Neural progenitor cell (in vitro differentiated cells): ENCODE data around the gene CD37. TPM values are rescaled to one million over a fixed set of nuclear protein-coding genes. Genes with fewer than 3 reads are reported as not detected.

ENCODE experiments used
- DNase-seq: peaks from one replicate; pipeline ENCODE4 v3.0.0-alpha.2; 2016; ENCODE audit warnings: low spot score
- H2AFZ ChIP-seq: fragments of 200-600 bp; sonication (generic); replicated peaks from 2 replicates; pipeline ENCODE4 v1.6.1; 2016; ENCODE audit warnings: antibody characterized with exemption
- H3F3A ChIP-seq: fragments of 200-600 bp; sonication (generic); 2 replicates; pipeline ENCODE4 v1.6.1; 2016; ENCODE audit warnings: antibody characterized with exemption, low read depth
- H3K27ac ChIP-seq: fragments of 200-600 bp; sonication (generic); 2 replicates; pipeline ENCODE4 v1.5.1; 2016; ENCODE audit warnings: mild to moderate bottlenecking
- H3K27me3 ChIP-seq: fragments of 200-600 bp; sonication (generic); 2 replicates; pipeline ENCODE4 v1.6.1; 2016; ENCODE audit warnings: mild to moderate bottlenecking, moderate library complexity
- H3K36me3 ChIP-seq: fragments of 200-600 bp; sonication (generic); 2 replicates; pipeline ENCODE4 v1.5.1; 2016
- H3K4me1 ChIP-seq: fragments of 200-600 bp; sonication (generic); 2 replicates; pipeline ENCODE4 v1.6.1; 2016; ENCODE audit warnings: mixed run types
- H3K4me2 ChIP-seq: fragments of 200-600 bp; sonication (generic); 2 replicates; pipeline ENCODE4 v1.6.1; 2016
- H3K4me3 ChIP-seq: fragments of 200-600 bp; sonication (generic); 2 replicates; pipeline ENCODE4 v1.5.1; 2016
- H3K79me2 ChIP-seq: fragments of 200-600 bp; sonication (generic); 2 replicates; pipeline ENCODE4 v1.6.1; 2016; ENCODE audit warnings: low read depth
- H3K9ac ChIP-seq: fragments of 200-600 bp; sonication (generic); 2 replicates; pipeline ENCODE4 v1.6.1; 2016
- H3K9me3 ChIP-seq: fragments of 200-600 bp; sonication (generic); 2 replicates; pipeline ENCODE4 v1.5.1; 2016; ENCODE audit warnings: low read depth
- H4K20me1 ChIP-seq: fragments of 200-600 bp; sonication (generic); 2 replicates; pipeline ENCODE4 v1.6.1; 2016; ENCODE audit warnings: low read depth
- H3K27ac Mint-ChIP-seq: 3 replicates; pipeline ENCODE4 v1.8.0; 2021; ENCODE audit warnings: mixed read lengths
- H3K27me3 Mint-ChIP-seq: 2 replicates; pipeline ENCODE4 v1.8.0; 2022; ENCODE audit warnings: low read depth, mild to moderate bottlenecking, inconsistent platforms, moderate library complexity, mixed read lengths; ENCODE audit not compliant: insufficient read depth
- H3K36me3 Mint-ChIP-seq: 3 replicates; pipeline ENCODE4 v1.8.0; 2021; ENCODE audit warnings: mixed read lengths
- H3K4me1 Mint-ChIP-seq: 3 replicates; pipeline ENCODE4 v1.8.0; 2021; ENCODE audit warnings: mixed read lengths
- H3K4me3 Mint-ChIP-seq: 3 replicates; pipeline ENCODE4 v1.8.0; 2021; ENCODE audit warnings: mild to moderate bottlenecking, moderate library complexity, mixed read lengths
- H3K9me3 Mint-ChIP-seq: 3 replicates; pipeline ENCODE4 v1.8.0; 2020; ENCODE audit warnings: mixed read lengths
- CTCF ChIP-seq: fragments of 200-600 bp; sonication (generic); IDR thresholded peaks from 2 replicates; pipeline ENCODE4 v1.5.1; 2017; ENCODE audit warnings: antibody characterized with exemption, mild to moderate bottlenecking
- EZH2 ChIP-seq: fragments of 200-600 bp; sonication (generic); IDR thresholded peaks from 2 replicates; pipeline ENCODE4 v1.6.1; 2017; ENCODE audit warnings: antibody characterized with exemption, mild to moderate bottlenecking, moderate library complexity
- EZH2phosphoT487 ChIP-seq: fragments of 200-600 bp; sonication (generic); IDR thresholded peaks from 2 replicates; pipeline ENCODE4 v1.6.1; 2017; ENCODE audit warnings: antibody characterized with exemption
- total RNA-seq: library from RNA; depleted of rRNA; stranded (reverse); fragments of >200 nt; gene quantifications from 2 replicates; pipeline ENCODE4 v1.2.3, GENCODE V29; 2015; ENCODE audit warnings: low replicate concordance

The CD37 gene
- total RNA-seq, 1 donor from 2014 or later = not detected

DNA sequence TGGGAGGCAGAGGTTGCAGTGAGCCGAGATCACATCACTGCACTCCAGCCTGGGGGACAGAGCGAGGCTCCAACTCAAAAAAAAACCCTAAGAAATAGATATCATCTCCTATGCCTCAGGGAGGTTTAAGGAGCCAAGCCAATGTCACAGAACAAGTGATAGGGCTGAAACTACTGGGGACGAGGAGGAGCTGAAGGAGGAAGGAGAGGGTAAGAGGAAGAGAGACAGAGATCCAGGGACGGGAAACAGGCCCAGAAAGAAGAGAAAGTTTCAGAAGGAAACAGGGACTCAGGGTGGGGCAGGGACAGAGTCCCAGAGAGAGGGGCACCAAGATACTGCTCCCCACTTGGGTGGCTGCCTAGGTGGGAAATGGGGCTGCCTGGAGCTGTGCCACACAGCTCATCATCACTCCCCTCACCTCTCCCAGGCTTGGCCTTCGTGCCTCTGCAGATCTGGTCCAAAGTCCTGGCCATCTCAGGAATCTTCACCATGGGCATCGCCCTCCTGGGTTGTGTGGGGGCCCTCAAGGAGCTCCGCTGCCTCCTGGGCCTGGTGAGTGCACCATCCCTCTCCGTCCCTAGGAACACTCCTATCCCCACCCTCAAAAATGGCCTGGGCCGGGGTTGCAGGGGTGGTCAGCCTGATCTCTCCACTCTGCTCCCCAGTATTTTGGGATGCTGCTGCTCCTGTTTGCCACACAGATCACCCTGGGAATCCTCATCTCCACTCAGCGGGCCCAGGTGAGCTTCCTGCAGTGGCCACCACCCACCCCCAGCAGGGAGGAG, 1.5 kb downstream of the CD37 start:
- peaks cover 46% of the 10 kb centered on the region for H4K20me1 ChIP-seq
- H3K27me3 ChIP-seq = no peaks in the 10 kb centered on the region
- H2AFZ ChIP-seq = no peak overlapping the region
- H3K4me1 ChIP-seq = no peaks in the 10 kb centered on the region
- peaks cover 35% of the 10 kb centered on the region for H3F3A ChIP-seq
- Mint-ChIP-seq H3K4me3 (no peak overlapping the region), H3K27ac (peak overlapping the region; percentile 74), H3K4me1 (peaks cover 31% of the 10 kb centered on the region), H3K36me3 (peaks cover 25% of the 10 kb centered on the region), H3K27me3 (peaks cover 20% of the 10 kb centered on the region), H3K9me3 (no peaks in the 10 kb centered on the region)
- peaks cover 6% of the 10 kb centered on the region for H3K36me3 ChIP-seq
- H3K79me2 ChIP-seq = no peaks in the 10 kb centered on the region
- no peak overlapping the region for H3K4me2 ChIP-seq
- H3K4me3 ChIP-seq = no peak overlapping the region
- H3K9ac ChIP-seq = no peak overlapping the region
- no peak for TF ChIP-seq EZH2
- TF ChIP-seq EZH2phosphoT487 = no peak
- no peak for TF ChIP-seq CTCF
- no peak overlapping the region for H3K27ac ChIP-seq
- no peaks in the 10 kb centered on the region for H3K9me3 ChIP-seq
- DNase-seq = no peak

GRCh38 chr19:49337267-49338022, 2.2 kb downstream of the CD37 start:
- Histone ChIP-seq H2AFZ (no peak overlapping the region), H3K4me3 (peak overlapping the region; percentile 39), H3K4me1 (no peaks in the 10 kb centered on the region), H3K27me3 (no peaks in the 10 kb centered on the region), H3K9me3 (no peaks in the 10 kb centered on the region), H3K4me2 (peak overlapping the region; percentile 73), H4K20me1 (peaks cover 52% of the 10 kb centered on the region), H3F3A (peaks cover 41% of the 10 kb centered on the region), H3K79me2 (no peaks in the 10 kb centered on the region), H3K36me3 (peaks cover 6% of the 10 kb centered on the region), H3K9ac (no peak overlapping the region), H3K27ac (no peak overlapping the region)
- peaks cover 31% of the 10 kb centered on the region for H3K4me1 Mint-ChIP-seq
- peaks cover 20% of the 10 kb centered on the region for H3K27me3 Mint-ChIP-seq
- H3K36me3 Mint-ChIP-seq = peaks cover 26% of the 10 kb centered on the region
- no peak overlapping the region for H3K4me3 Mint-ChIP-seq
- no peak for DNase-seq
- no peaks in the 10 kb centered on the region for H3K9me3 Mint-ChIP-seq
- TF ChIP-seq EZH2 (no peak), EZH2phosphoT487 (no peak)
- no peak overlapping the region for H3K27ac Mint-ChIP-seq

GRCh38 chr19:49338023-49338677, 2.9 kb downstream of the CD37 start:
- peak; percentile 64 for DNase-seq
- peak overlapping the region; percentile 73 for H3K4me2 ChIP-seq
- peaks cover 36% of the 10 kb centered on the region for H3K4me1 Mint-ChIP-seq
- no peak overlapping the region for H2AFZ ChIP-seq
- H3K4me3 ChIP-seq = peak overlapping the region; percentile 39
- no peak overlapping the region for H3K27ac ChIP-seq
- no peaks in the 10 kb centered on the region for H3K4me1 ChIP-seq
- H4K20me1 ChIP-seq = peaks cover 59% of the 10 kb centered on the region
- peaks cover 15% of the 10 kb centered on the region for H3K27me3 Mint-ChIP-seq
- peaks cover 6% of the 10 kb centered on the region for H3K36me3 ChIP-seq
- peak overlapping the region; percentile 76 for H3K4me3 Mint-ChIP-seq
- H3K9me3 Mint-ChIP-seq = no peaks in the 10 kb centered on the region
- TF ChIP-seq CTCF = no peak
- no peak for TF ChIP-seq EZH2phosphoT487
- TF ChIP-seq EZH2 = no peak
- peaks cover 48% of the 10 kb centered on the region for H3F3A ChIP-seq
- no peaks in the 10 kb centered on the region for H3K9me3 ChIP-seq
- no peaks in the 10 kb centered on the region for H3K27me3 ChIP-seq
- H3K27ac Mint-ChIP-seq = peak overlapping the region; percentile 86
- no peak overlapping the region for H3K9ac ChIP-seq
- peaks cover 34% of the 10 kb centered on the region for H3K36me3 Mint-ChIP-seq
- no peaks in the 10 kb centered on the region for H3K79me2 ChIP-seq
